GM19043 (cell line): ENCODE results near the gene FPGT.
"Not testable (repeated sequence)": the region's sequence is repeated elsewhere in the genome, so short reads cannot be mapped to it uniquely, and the experiment has no call there.

ENCODE experiments used
- ATAC-seq: cut with Tn5 transposase; IDR thresholded peaks from one replicate; pipeline ENCODE4 v1.9.1; 2021; ENCODE audit warnings: low read depth; ENCODE audit not compliant: unreplicated experiment

Gene FPGT

DNA sequence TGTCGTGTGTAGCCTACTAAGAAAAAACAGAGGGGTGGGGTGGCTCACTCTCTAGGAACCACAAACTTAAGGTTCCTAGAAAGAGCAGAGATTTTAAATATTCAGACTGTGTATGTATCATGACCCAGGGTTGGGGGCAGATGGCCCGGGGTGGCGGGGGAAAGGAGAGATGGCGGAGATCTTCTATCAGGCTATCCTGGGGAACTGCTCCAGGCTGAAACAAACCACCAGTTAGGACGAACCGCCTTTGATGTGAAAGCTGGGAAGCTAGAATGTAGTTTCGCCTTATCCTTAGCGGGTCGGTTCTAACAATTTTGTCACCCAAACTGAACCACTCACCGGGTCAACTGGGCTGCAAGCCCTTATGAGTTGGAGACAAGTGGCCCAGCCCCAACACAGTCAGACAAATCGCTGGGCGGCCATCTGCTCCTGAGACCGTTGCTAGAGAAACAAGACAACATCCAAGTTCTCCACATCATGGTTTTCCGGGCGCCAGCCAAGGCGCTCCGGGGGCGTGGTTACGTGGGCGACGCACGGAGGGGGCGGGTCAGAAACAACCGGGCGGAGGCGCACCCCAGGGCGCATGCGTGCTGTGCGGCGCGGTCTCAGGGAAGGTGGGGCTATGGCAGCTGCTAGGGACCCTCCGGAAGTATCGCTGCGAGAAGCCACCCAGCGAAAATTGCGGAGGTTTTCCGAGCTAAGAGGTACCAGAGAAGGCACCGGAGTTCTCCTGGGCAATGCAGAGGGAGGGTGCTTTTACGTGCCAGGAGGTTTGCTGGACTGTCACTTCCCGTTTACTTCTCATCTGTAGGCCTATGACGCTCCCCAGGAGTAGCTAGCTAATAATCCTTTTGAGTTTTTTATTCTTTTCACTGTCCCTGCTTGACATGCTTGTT, at the start of gene FPGT, which contains the start of gene LRRIQ3:
Gene FPGT (plus strand): TSS at position 586 of the 896 bp plus-strand sequence. CDS start 37 bp downstream, at position 623.
Gene LRRIQ3 (minus strand): TSS at position 520 of the 896 bp plus-strand sequence. CDS start 14,492 bp downstream, outside the sequence.
- peak; percentile 95 for ATAC-seq

DNA sequence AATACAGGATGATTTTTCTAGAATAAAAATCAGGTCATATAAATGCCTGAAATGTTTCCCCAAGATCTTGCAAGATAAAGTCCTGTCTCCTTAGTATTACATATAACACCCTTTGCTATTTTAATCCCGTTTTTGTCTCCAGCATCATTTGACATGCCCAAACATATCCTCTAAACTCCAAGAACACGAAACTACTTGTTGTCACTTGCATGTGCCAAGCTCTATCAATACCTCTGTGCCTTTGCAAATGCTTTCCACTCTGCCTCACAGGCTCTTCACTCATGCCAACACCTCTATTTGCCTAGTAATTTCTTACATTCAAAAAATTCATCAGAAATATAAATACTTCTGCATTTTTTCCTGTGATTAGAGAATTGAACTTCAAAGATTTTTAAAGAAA, 38.0 kb upstream of the FPGT start:
- no peak for ATAC-seq

DNA sequence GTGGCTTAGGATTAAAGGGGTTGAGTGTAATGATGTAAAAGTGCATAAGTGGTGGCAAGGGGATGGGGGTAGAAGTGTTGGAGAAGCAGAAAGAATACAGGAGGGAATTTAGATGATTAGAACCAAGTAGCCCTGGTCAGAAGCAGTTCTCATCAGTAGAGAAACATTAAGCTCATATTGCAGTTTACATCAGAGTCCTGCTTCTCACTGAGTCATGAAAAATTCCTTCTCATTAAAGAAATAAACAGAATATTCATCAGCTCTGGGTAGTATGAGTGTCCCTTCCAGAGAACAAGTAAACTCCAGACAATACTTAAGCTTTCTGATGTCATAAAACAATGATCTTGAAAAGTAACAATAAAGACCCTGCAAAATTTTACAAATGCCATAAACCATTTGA, 36.5 kb upstream of the FPGT start:
- no peak for ATAC-seq

DNA sequence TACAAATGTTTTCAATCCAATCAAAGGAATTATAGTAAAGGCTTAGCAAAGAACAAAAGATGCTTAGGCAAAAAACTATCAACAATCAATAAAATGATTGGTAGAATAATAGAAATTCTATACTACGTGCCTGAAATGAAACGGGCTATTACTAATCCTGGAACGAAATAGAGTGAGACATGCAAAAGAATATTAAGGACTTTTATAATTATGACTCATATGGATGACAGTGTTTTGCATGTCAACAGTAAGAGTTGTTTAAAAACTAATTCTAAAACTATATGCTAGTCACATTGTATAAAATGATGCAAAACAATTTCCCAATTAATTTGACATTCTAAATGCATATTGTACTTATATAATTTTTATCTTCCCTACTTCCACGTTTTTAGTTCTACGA, 35.7 kb upstream of the FPGT start:
- ATAC-seq: no peak

DNA sequence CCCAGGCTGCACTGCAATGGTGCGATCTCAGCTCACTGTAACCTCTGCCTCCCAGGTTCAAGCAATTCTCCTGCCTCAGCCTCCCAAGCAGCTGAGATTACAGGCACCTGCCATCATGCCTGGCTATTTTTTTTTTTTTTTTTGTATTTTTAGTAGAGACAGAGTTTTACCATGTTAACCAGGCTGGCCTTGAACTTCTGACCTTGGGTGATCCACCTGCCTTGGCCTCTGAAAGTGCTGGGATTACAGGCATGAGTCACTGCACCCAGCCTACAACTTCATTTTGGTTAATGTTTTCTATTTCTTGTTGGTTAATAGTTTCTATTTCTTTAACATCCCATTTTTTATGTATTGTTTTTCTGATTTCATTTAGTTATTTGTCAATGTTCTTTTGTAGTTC, 23.6 kb upstream of the FPGT start:
- ATAC-seq: not testable (repeated sequence)

DNA sequence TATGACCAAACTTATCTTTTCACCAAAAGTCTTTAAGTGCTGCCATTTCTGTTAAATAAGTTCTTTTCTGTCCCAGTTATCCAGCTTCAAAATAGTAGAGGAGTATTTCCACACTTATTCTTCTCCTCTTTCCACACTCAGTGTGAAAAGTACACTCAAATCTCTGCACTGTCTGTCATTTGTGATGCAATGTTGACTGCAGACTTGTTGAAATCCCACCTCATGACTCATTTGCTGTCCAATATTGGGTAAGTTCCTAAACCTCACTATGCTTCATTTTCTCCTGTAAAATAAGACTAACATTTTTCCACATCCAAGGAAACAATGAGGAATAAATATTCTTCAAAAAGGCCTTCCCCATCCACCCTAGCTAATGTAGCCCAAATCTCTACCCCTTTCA, 17.6 kb upstream of the FPGT start:
- ATAC-seq: no peak

DNA sequence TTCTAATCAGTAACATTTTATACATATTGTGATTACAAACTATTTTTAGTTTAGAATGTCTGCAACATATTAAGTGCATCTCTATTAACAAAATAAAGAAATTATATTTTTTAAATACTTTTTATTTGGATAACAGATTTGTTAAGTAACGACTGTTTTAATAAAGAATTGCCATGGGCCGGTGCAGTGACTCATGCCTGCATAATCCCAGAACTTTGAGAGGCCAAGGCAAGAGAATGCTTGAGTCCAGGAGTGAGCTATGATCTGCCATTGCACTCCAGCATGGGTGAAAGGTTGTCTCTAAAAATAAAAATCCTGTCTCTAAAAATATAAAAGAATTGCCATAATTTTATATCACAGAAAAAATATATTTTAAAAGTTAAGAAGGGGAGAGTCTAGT, 4.1 kb upstream of the FPGT start:
- ATAC-seq: no peak

DNA sequence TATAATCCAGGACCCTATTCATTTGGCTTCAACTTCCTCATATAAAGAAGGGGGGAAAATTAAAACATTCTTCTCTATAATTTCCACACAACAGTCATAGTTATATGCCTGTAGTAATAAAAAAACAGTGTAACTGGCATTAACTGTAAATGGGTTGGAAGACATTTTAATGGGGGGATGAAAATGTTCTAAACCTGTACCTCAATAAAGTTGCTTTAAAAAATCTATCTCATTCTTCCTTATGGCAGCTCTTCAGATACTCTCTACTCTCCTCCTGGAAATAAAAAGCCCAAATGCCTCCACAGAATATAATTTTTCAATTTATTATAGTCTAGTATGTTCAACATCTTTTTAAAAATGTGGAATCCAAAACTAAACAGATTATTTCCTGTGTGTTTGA, 2.7 kb upstream of the FPGT start:
- ATAC-seq: no peak

DNA sequence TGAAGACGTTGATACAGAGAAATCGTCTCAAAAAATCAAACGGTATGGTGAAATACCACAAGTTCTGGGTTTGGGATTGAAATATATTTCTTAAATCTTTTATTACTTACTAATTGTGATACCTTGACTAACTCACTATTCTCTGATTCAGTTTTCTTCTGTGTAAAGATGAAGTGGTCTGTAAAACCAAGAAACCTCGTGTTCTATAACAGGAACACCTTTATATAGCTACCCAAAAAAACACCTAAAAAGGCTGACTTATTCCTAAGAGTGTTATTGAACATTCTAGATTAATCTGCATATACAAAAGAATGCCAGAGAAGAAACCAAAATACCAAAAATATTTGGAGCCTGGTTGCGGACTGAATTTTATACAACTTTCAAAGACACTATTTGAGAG, 787 bp upstream of the FPGT start:
- no peak for ATAC-seq

DNA sequence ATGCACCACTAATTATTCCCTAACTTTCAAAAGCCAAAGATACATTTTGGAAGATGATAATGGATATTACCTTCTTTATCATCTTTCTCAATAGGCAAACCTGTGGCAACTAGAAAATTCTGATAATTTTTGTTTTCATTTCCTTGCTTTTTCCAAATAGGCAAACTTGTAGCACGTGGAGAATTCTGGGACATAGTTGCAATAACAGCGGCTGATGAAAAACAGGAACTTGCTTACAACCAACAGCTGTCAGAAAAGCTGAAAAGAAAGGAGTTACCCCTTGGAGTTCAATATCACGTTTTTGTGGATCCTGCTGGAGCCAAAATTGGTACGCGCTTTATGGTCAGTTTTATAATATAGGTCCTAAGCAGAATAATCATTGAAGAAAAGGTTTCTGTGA, 1.5 kb downstream of the FPGT start:
- no peak for ATAC-seq

DNA sequence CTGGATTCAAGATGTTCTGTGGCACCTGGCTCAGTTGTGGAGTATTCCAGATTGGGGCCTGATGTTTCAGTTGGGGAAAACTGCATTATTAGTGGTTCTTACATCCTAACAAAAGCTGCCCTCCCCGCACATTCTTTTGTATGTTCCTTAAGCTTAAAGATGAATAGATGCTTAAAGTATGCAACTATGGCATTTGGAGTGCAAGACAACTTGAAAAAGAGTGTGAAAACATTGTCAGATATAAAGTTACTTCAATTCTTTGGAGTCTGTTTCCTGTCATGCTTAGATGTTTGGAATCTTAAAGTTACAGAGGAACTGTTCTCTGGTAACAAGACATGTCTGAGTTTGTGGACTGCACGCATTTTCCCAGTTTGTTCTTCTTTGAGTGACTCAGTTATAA, 7.2 kb downstream of the FPGT start:
- ATAC-seq: no peak

DNA sequence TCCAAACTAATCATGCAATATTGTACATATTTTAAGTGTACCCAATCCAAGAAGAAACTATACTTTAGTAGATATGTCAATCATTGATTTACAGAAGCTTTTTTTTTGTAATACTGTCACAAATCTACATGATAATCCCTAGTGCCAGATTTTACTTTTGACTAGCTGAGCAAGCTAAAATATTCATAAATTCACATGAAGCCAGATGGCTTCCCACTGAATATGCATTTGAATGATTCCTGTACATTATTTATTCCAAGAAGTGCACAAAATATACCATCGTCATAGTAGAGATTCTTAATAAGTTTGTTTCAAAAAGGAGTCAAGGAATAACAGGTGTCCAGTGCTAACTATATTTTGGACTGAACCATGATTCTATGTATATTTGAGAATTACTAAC, 17.2 kb downstream of the FPGT start:
- ATAC-seq: no peak

DNA sequence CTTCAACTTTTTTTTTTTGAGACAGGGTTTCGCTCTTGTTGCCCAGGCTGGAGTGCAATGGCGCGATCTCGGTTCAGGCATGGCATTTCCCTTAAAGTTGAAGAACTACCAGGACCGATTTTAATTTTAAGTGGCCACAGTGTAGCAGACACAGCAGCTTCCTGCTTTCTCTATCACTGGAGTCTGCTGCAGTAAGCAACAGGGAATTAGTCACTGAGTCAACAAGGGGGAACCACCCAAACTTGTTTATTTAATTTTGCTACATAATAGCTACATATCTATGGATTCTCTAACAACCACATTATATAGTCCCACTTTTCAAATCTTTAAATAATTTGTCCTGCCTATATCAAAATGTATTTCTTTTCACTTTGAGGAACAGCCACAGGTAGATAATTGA, 24.7 kb downstream of the FPGT start:
- no peak for ATAC-seq

DNA sequence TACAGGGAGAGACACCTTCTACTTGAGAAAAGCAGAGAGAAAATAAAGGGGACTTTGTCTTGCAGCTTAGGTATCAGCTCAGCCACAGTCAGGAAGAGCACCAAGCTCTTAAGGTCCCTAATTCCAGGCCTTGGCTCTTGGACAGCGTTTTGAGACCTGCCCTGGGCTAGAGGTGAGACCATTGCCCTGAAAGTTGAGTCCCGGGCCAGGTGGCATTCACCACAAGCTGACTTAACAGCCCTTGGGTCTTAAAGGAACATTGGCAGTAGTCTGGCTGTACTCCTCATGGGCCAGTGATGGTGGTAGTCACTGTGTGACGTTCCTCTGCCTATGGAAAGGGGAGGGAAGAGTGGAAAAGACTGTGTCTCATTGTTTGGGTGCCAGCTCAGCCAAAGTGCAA, 25.4 kb downstream of the FPGT start:
- ATAC-seq: no peak

DNA sequence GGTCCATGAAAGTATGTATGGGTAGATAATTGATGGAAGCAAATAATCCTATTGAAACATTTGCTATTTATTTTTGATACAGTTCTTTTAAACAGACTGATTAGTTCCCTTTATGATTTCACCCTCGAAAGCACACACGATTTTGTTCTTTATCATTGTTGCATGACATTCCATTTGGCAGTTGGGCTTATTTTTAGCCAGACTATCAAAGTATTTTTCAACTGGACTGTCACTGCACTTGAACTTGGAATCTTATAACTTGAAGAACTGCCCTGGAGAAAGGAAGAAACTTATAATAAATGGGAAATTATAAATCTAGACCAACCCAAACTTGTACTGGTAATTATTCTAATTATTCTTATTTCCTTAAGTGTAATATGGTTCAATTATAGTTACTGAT, 37.1 kb downstream of the FPGT start, which contains the start of gene TNNI3K:
Gene TNNI3K (plus strand): TSS at position 235 of the 400 bp plus-strand sequence. CDS start 65 bp downstream, at position 300.
- no peak for ATAC-seq

DNA sequence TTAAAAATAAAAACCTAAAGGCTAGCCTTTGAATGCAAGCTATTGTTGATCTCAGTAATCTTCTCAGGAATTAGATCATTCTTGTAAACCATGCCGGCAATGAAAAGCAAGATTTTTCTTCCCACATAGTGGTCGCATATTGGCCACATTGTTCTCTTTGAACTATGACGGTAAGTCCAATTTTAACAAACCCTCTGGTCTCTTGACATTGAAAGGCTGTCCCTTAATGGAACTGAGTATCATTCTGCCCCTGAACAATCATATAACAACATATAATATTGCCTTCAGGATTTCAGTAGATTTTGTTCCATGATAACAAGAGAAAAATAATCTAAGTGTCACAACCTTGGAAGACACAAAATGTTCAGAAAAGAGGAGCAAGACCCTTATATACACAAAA, 38.4 kb downstream of the FPGT start:
- no peak for ATAC-seq

DNA sequence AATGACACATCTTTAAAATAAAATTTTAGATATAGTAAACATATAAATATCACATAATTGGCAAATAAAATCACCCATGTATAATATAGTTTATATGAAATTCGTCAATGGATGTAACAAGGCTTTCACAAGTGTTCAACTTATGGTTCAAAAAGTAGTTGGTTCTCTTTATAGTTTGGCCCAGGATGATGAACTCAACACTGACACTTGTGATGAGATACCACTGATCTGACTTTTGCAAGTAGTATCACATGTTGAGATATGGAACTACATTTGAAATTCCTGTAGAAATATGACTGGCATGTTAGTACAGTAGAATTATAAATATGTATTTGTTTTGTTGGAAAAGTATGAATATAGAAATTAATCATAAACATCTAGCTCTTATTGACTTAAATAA, 39.0 kb downstream of the FPGT start:
- no peak for ATAC-seq

DNA sequence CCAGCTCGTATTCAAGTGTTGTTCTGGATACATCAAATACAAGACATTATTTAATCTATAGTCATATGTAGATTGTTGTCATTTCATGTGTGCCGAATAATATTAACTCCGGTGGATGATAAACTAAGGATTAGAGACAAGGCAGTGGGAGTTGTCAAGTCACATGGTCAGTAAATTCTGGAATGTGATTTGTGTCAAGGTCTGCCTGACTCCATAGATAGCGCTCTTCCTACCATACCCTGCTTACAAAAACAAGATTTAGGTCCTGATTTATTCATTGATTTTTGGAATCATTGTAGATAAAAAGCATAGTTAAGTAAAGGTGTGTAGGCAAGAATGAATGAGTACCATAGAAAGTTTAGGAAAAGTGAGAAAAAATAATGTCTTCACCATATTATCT, 39.7 kb downstream of the FPGT start:
- no peak for ATAC-seq

DNA sequence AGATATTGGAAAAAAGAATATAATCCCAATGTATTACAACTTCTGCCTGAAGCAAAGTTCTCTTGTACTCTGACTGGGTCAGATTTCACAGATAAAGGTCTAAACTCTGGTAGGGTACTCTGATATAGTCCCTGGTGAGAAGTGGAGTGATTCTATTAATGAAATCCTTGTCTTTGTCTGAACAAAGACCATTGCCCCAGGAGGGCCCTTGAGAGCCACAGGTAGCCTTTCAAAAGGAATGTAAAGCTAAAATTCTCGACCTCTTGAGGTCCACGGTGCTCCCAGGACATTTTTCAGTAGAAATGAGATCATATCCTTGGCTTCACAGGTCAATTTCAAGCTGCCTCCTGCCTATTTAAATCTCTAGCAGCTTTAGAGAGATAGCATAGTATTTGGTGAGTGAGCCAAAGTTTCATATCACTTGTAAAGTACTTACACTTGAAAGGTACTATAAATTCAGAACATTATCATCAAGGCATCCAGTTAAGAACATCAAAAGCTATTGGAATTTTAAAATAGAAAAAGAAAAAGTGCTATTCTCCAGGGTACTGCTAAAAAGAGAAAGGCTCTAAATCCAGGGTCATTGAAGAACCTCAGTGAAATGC, 47.2 kb downstream of the FPGT start:
- ATAC-seq: no peak

DNA sequence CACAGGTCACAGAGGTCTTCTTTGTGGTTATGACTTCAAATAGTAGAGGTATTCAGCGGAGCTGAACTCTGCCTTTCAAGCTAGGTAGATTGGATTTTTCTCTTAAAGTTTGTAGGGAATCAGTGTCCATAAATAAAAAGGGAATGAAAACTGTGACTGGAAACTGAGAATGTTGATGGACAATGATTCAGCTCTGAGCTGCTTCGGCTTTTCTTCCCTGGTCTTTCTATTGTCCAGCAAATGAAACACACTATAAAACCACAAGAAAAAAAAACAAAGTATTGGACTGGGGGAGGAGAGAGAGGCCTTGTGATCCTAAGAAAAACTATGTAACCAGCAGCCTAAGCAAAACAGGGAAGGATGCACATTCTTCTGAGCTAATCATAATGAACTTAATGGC, 48.3 kb downstream of the FPGT start:
- ATAC-seq: no peak

DNA sequence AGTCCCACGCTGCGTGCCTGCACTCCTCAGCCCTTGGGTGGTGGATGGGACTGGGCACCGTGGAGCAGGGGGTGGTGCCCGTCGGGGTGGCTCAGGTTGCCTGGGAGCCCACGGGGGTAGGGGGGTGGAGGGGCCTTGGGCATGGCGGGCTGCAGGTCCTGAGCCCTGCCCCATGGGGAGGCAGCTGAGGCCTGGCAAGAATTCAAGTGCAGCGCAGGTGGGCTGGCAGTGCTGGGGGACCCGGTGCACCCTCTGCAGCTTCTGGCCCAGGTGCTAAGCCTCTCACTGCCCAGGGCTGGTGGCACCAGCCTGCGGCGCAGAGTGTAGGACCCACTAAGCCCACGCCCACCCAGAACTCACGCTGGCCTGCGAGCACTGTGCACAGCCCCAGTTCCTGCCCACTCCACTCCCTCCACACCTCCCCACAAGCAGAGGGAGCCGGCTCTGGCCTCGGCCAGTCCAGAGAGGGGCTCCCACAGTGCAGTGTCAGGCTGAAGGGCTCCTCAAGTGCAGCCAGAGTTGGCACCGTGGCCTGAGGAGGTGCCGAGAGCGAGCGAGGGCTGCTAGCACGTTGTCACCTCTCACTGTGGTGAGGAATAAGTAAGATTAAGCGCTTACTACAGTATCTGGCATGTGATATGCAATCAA, 50.0 kb downstream of the FPGT start:
- no peak for ATAC-seq
